Activated CD4-positive, alpha-beta T cell treated with anti-CD3 and anti-CD28 coated beads, Interleukin-2, amount 10 ng/mL, durations not matched to agents 7 days and 5 days (primary cell): ENCODE results near the gene SH2B2. TPM values are rescaled to one million over a fixed set of nuclear protein-coding genes. Genes with fewer than 3 reads are reported as not detected.
"Not testable (repeated sequence)": the region's sequence is repeated elsewhere in the genome, so short reads cannot be mapped to it uniquely, and the experiment has no call there.

Experiments used
- CTCF ChIA-PET: fragments of 350-600 bp; sonication (Branson Sonifier 250); formaldehyde crosslinking; loops from one replicate; lab custom pipeline; 2021; ENCODE audit warnings: antibody characterized with exemption; lab: Charles Lee
- POLR2A ChIA-PET: fragments of 350-600 bp; sonication (Branson Sonifier 250); formaldehyde crosslinking; loops from one replicate; lab custom pipeline; 2021; ENCODE audit warnings: antibody characterized with exemption; lab: Charles Lee
- DNase-seq: peaks from one replicate; pipeline ENCODE4 v3.0.0-alpha.2; 2020
- H3K27ac Mint-ChIP-seq: one replicate; pipeline ENCODE4 v1.8.0; 2021; ENCODE audit warnings: mild to moderate bottlenecking, moderate library complexity, mixed read lengths
- H3K27me3 Mint-ChIP-seq: one replicate; pipeline ENCODE4 v1.8.0; 2021; ENCODE audit warnings: mixed read lengths
- H3K36me3 Mint-ChIP-seq: one replicate; pipeline ENCODE4 v1.8.0; 2021; ENCODE audit warnings: low read depth, mixed read lengths
- H3K4me1 Mint-ChIP-seq: one replicate; pipeline ENCODE4 v1.8.0; 2021; ENCODE audit warnings: mixed read lengths
- H3K4me3 Mint-ChIP-seq: one replicate; pipeline ENCODE4 v1.8.0; 2021; ENCODE audit warnings: mild to moderate bottlenecking, moderate library complexity, mixed read lengths
- H3K9me3 Mint-ChIP-seq: one replicate; pipeline ENCODE4 v1.8.0; 2021; ENCODE audit warnings: mixed read lengths
- total RNA-seq, 2 experiments: library from RNA; stranded (reverse); gene quantifications; one replicate each; pipeline ENCODE4 v1.2.3, GENCODE V29; 2021

SH2B2 gene
- total RNA-seq, 2 experiments from 2014 or later, result 0.12 to 0.50 TPM

- H3K36me3 Mint-ChIP-seq, result no peaks in the 10 kb centered on the region
- peak overlapping the region; percentile 20 for H3K27ac Mint-ChIP-seq
- no peaks in the 10 kb centered on the region for H3K9me3 Mint-ChIP-seq
- ChIA-PET POLR2A (no interaction called here), CTCF (interaction anchor here (1.2 kb wide), 1 partner anchor 1166 kb away, joined by 3 read pairs; no protein-coding TSS in a partner anchor)
- no peaks in the 10 kb centered on the region for H3K27me3 Mint-ChIP-seq
- H3K4me1 Mint-ChIP-seq, result peaks cover 16% of the 10 kb centered on the region
- no peak overlapping the region for H3K4me3 Mint-ChIP-seq
- DNase-seq, result no peak
These were observed 23.7 kb downstream of the SH2B2 start for GRCh38 chr7:102310414-102310815.

DNA sequence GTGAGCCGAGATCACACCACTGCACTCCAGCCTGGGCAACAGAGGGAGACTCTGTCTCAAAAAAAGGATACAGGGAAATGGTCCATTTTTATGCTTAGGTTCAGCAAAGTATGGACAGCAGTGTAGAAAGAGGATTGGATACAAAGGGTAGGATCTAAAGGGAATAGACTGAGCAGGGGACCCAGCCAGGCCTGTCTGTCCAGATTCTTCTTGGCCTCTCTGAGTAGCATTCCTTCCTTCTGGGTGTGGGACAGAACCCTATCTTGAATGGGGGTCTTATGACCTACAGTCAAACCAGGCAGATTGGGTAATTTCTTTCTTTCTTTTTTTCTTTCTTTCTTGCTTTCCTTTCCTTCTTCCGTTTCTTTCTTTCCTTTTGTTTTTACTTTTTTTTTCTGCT is 25.6 kb downstream of the SH2B2 start:
- H3K4me3 Mint-ChIP-seq, result no peak overlapping the region
- H3K27ac Mint-ChIP-seq, result no peak overlapping the region
- H3K36me3 Mint-ChIP-seq, result no peaks in the 10 kb centered on the region
- H3K9me3 Mint-ChIP-seq, result no peaks in the 10 kb centered on the region
- H3K4me1 Mint-ChIP-seq, result peaks cover 2% of the 10 kb centered on the region
- no peaks in the 10 kb centered on the region for H3K27me3 Mint-ChIP-seq
- DNase-seq, result no peak
- CTCF ChIA-PET, result interaction anchor here (0.9 kb wide), 1 partner anchor 461 kb away, joined by 3 read pairs; no protein-coding TSS in a partner anchor
- POLR2A ChIA-PET, result no interaction called here

GRCh38 chr7:102313997-102314780 is 27.5 kb downstream of the SH2B2 start:
- ChIA-PET POLR2A (no interaction called here), CTCF (no interaction called here)
- DNase-seq, result no peak
- Mint-ChIP-seq H3K27me3 (no peaks in the 10 kb centered on the region), H3K27ac (no peak overlapping the region), H3K4me1 (no peaks in the 10 kb centered on the region), H3K36me3 (no peaks in the 10 kb centered on the region), H3K9me3 (no peaks in the 10 kb centered on the region), H3K4me3 (no peak overlapping the region)

- H3K36me3 Mint-ChIP-seq, result no peaks in the 10 kb centered on the region
- POLR2A ChIA-PET, result no interaction called here
- no peaks in the 10 kb centered on the region for H3K9me3 Mint-ChIP-seq
These were observed 30.8 kb downstream of the SH2B2 start for GRCh38 chr7:102317231-102318059.

GRCh38 chr7:102318482-102318971 is 31.9 kb downstream of the SH2B2 start:
- Mint-ChIP-seq H3K27me3 (peaks cover 11% of the 10 kb centered on the region), H3K36me3 (no peaks in the 10 kb centered on the region), H3K27ac (no peak overlapping the region), H3K4me1 (peaks cover 4% of the 10 kb centered on the region), H3K4me3 (no peak overlapping the region), H3K9me3 (no peaks in the 10 kb centered on the region)
- ChIA-PET POLR2A (no interaction called here), CTCF (no interaction called here)
- no peak for DNase-seq

More at GRCh38 chr7:102317231-102318059, 30.8 kb downstream of the SH2B2 start:
- Mint-ChIP-seq H3K4me3 (no peak overlapping the region), H3K4me1 (peaks cover 4% of the 10 kb centered on the region), H3K27me3 (peaks cover 5% of the 10 kb centered on the region), H3K27ac (no peak overlapping the region)
- CTCF ChIA-PET, result interaction anchor here (0.8 to 1.4 kb wide), 2 partner anchors 11 to 23 kb away, joined by 3 to 5 read pairs; no protein-coding TSS in a partner anchor
- DNase-seq, result no peak

- Mint-ChIP-seq H3K27ac (no peak overlapping the region), H3K9me3 (no peaks in the 10 kb centered on the region), H3K36me3 (no peaks in the 10 kb centered on the region), H3K4me3 (no peak overlapping the region), H3K4me1 (peaks cover 4% of the 10 kb centered on the region), H3K27me3 (peaks cover 11% of the 10 kb centered on the region)
- ChIA-PET POLR2A (no interaction called here), CTCF (interaction anchor here (0.6 to 1.0 kb wide), 3 partner anchors 13 to 861 kb away, joined by 3 to 4 read pairs (median 3); no protein-coding TSS in a partner anchor)
- no peak for DNase-seq
These were observed 33.0 kb downstream of the SH2B2 start for GRCh38 chr7:102319671-102320070.

GRCh38 chr7:102320181-102320580 is 33.5 kb downstream of the SH2B2 start:
- Mint-ChIP-seq H3K4me3 (no peak overlapping the region), H3K27ac (no peak overlapping the region)
- CTCF ChIA-PET, result interaction anchor here (1.0 kb wide), 1 partner anchor 14 kb away, joined by 4 read pairs; no protein-coding TSS in a partner anchor

GRCh38 chr7:102320601-102321350 is 34.1 kb downstream of the SH2B2 start:
- Mint-ChIP-seq H3K4me1 (peaks cover 4% of the 10 kb centered on the region), H3K27ac (no peak overlapping the region), H3K4me3 (no peak overlapping the region), H3K27me3 (peaks cover 11% of the 10 kb centered on the region), H3K36me3 (no peaks in the 10 kb centered on the region), H3K9me3 (no peaks in the 10 kb centered on the region)
- DNase-seq, result no peak
- CTCF ChIA-PET, result no interaction called here
- POLR2A ChIA-PET, result no interaction called here

More at GRCh38 chr7:102320181-102320580, 33.5 kb downstream of the SH2B2 start:
- peaks cover 4% of the 10 kb centered on the region for H3K4me1 Mint-ChIP-seq
- no peaks in the 10 kb centered on the region for H3K9me3 Mint-ChIP-seq
- H3K36me3 Mint-ChIP-seq, result no peaks in the 10 kb centered on the region
- H3K27me3 Mint-ChIP-seq, result peaks cover 11% of the 10 kb centered on the region
- DNase-seq, result no peak
- POLR2A ChIA-PET, result no interaction called here

GRCh38 chr7:102321351-102322201 is 34.9 kb downstream of the SH2B2 start:
- peaks cover 13% of the 10 kb centered on the region for H3K27me3 Mint-ChIP-seq
- no peaks in the 10 kb centered on the region for H3K36me3 Mint-ChIP-seq
- ChIA-PET CTCF (no interaction called here), POLR2A (no interaction called here)
- H3K4me1 Mint-ChIP-seq, result peaks cover 4% of the 10 kb centered on the region
- peak; percentile 13 for DNase-seq
- H3K4me3 Mint-ChIP-seq, result no peak overlapping the region
- H3K27ac Mint-ChIP-seq, result no peak overlapping the region
- H3K9me3 Mint-ChIP-seq, result no peaks in the 10 kb centered on the region

DNA sequence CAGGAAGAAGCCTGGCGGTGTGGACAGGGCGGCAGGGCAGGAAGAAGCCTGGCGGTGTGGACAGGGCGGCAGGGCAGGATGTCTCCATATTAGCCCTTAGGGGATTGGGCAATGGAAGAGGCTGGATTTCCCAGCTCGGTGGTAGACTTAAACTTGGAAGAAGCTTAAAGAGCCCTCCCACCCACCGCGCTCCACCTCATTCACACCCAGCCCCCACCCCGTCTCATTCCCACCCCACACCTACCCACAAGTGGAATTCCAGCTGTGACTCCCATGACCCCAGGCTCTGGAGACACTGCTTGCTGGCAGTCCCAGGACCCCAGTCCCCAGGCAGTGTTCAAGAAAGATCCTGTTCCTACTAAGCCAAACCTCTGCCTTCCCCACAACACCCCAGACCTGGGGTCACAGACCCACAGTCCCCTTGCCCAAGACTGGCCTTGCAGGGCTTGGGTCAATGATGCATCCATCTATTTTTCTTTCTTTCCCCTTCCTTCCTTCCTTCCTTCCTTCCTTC is 35.6 kb downstream of the SH2B2 start:
- CTCF ChIA-PET, result no interaction called here
- H3K27ac Mint-ChIP-seq, result no peak overlapping the region
- no peaks in the 10 kb centered on the region for H3K36me3 Mint-ChIP-seq
- DNase-seq, result no peak
- peaks cover 19% of the 10 kb centered on the region for H3K27me3 Mint-ChIP-seq
- H3K4me3 Mint-ChIP-seq, result no peak overlapping the region
- H3K9me3 Mint-ChIP-seq, result no peaks in the 10 kb centered on the region
- POLR2A ChIA-PET, result no interaction called here
- peaks cover 4% of the 10 kb centered on the region for H3K4me1 Mint-ChIP-seq

DNA sequence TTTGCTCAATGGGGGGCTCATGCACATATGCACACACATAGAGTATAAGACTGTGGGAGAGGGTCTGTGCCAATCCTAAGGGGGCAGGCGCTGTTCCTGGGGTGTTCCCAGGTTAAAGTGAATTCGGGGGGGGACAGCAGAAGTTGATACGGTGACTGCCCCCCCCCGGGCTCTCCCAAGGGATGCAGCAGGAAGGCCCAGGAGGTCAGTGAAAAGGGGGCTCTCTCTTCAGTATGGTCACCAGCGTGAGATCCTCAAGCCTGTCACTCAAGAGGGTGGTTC is 37.2 kb downstream of the SH2B2 start:
- H3K27ac Mint-ChIP-seq, result no peak overlapping the region
- CTCF ChIA-PET, result no interaction called here
- POLR2A ChIA-PET, result no interaction called here
- H3K27me3 Mint-ChIP-seq, result peaks cover 21% of the 10 kb centered on the region
- H3K36me3 Mint-ChIP-seq, result no peaks in the 10 kb centered on the region
- H3K9me3 Mint-ChIP-seq, result no peaks in the 10 kb centered on the region
- DNase-seq, result no peak
- peaks cover 5% of the 10 kb centered on the region for H3K4me1 Mint-ChIP-seq
- H3K4me3 Mint-ChIP-seq, result no peak overlapping the region

- H3K4me3 Mint-ChIP-seq, CTCF ChIA-PET, POLR2A ChIA-PET, H3K27ac Mint-ChIP-seq, H3K36me3 Mint-ChIP-seq, H3K4me1 Mint-ChIP-seq, DNase-seq, H3K9me3 Mint-ChIP-seq: not testable (repeated sequence)
- peaks cover 21% of the 10 kb centered on the region for H3K27me3 Mint-ChIP-seq
These were observed 38.4 kb downstream of the SH2B2 start for GRCh38 chr7:102325106-102325505.
